ENCODE data around the gene NLGN2.

NLGN2 gene

DNA sequence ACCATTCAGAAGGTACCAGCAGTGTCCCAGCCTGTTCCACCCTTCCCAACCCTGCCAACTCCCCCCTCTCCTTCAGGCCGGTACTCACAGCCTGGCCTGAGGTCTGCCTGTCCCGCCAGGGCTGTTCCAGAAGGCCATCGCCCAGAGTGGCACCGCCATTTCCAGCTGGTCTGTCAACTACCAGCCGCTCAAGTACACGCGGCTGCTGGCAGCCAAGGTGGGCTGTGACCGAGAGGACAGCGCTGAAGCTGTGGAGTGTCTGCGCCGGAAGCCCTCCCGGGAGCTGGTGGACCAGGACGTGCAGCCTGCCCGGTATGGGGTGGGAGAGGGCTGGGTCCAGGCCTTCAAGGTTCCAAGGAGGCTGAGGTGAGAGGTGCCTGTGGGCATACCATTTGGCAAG, 7.2 kb downstream of the NLGN2 start:
- DNase-seq (ENCODE audit: low spot score) = no peak

DNA sequence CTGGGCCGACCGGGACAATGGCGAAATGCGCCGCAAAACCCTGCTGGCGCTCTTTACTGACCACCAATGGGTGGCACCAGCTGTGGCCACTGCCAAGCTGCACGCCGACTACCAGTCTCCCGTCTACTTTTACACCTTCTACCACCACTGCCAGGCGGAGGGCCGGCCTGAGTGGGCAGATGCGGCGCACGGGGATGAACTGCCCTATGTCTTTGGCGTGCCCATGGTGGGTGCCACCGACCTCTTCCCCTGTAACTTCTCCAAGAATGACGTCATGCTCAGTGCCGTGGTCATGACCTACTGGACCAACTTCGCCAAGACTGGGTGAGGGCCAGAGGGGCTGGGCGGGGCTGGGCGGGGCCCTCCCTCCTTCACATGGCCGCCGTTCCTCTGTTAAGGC, 8.1 kb downstream of the NLGN2 start:
- no peak for DNase-seq (ENCODE audit: low spot score)

DNA sequence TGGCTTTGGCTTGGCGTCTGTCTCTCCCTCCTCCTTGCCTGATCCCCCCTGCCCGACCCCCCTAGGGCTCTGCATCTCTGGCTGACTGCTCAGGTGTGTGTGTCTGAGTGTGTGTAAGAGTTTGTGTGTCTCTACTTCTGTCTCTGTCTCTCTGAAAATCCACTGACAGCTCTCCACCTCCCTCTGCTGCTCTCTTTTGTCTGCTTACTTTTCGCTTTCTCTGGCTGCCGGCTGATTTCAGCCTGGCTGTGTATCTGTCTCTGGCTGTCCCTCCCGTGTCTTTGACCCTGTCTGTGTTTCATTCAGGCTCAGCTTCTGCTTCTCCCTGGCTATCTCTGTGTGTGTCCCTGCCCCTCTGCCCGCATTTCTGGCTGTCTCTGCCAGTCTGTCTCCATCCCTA, 8.7 kb downstream of the NLGN2 start:
- no peak for DNase-seq (ENCODE audit: low spot score)

DNA sequence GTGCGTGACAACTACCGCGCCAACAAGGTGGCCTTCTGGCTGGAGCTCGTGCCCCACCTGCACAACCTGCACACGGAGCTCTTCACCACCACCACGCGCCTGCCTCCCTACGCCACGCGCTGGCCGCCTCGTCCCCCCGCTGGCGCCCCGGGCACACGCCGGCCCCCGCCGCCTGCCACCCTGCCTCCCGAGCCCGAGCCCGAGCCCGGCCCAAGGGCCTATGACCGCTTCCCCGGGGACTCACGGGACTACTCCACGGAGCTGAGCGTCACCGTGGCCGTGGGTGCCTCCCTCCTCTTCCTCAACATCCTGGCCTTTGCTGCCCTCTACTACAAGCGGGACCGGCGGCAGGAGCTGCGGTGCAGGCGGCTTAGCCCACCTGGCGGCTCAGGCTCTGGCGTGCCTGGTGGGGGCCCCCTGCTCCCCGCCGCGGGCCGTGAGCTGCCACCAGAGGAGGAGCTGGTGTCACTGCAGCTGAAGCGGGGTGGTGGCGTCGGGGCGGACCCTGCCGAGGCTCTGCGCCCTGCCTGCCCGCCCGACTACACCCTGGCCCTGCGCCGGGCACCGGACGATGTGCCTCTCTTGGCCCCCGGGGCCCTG, 9.5 kb downstream of the NLGN2 start:
- no peak for DNase-seq (ENCODE audit: low spot score)

- no peak for DNase-seq (ENCODE audit: low spot score)
Observed at GRCh38 chr17:7418472-7419152, 11.0 kb downstream of the NLGN2 start.

DNA sequence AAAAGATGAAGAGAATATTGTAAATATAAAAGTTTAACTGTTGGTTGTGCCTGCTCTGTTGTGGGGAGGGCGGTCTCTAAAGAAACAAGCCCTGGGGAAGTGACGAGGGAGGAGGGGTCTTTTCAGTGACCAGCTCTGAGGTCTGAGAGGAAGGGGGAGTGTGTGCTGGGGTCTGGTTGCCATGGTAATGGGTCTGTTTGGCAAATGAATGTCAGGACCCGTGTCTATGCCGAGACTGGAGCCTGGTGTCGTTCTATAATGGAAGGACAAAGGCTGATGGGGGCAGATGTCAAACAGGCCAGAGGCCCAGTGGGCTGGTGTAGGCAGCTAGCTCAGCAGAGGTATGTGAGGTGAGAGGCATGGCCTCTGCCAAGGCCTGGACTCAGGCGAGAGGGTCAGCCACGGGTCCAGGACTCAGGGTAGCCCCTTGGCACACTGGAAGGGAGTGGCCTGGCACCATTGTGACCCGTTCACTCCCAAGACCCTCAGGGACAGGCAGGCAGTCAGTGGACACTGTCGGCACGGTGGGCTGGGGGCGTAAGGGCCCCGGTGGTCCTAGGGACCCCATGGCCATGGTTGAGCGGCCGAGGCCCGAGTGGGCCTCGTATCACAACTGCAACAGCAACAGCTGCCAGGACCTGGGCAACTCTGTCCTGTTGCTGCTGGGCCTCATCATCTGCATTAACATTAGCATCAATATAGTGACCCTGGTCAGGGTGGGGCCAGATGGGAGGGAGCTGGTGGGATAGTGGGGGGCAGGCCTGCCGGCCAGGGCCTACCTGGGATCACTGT, 12.4 kb downstream of the NLGN2 start, which contains the start of gene SPEM1:
Gene SPEM1, plus strand, starts transcription at position 506 of the 792 bp plus-strand sequence. Its CDS starts 61 bp downstream, at position 567.
- DNase-seq (ENCODE audit: low spot score) = no peak

GRCh38 chr17:7421186-7421585, 13.5 kb downstream of the NLGN2 start:
- no peak for DNase-seq (ENCODE audit: low spot score)

DNA sequence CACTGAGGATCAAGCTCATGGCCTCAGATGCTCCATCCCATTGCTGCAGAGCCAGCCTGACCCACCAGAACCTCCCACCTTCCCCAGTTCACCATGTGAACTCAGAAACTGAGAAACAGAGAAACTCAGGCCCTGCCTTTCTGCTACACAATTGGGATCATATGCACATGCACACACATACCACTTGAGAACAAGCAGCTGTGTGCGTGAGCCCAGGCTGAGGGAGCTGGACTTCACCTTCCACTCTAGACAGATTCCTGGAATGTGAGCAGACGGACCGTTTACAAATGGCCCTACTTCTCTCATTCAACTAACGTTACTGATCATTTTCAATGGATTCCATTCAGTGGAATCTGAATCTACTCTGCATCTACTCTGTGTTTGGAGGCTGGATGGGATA, 16.0 kb downstream of the NLGN2 start:
- DNase-seq (ENCODE audit: low spot score) = no peak

- DNase-seq (ENCODE audit: low spot score) = no peak
Observed at GRCh38 chr17:7425316-7425715, 17.7 kb downstream of the NLGN2 start, which contains the start of gene SPEM2. TSS of gene SPEM2 (plus strand) at chr17:7425616. CDS start at chr17:7425689, 73 bp downstream.

DNA sequence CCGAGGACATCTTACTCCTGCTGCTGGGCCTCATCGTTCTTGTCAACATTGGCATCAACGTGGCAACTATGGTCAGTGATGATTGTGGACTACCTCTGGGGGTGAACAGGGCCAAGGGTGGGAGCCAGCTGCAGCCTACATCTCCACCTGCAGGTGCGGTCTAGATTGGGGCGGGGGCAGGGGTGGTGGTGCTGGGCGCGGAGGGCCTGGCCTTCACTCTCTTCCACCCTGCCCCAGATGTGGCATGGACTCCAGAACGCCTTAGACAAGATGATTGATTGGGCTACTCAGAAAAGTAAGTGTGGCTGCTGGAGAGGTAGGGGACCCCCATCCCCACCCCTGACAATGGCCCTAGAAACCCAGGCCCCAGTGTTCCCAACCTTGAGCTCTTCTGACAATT, 18.1 kb downstream of the NLGN2 start:
- no peak for DNase-seq (ENCODE audit: low spot score)

DNA sequence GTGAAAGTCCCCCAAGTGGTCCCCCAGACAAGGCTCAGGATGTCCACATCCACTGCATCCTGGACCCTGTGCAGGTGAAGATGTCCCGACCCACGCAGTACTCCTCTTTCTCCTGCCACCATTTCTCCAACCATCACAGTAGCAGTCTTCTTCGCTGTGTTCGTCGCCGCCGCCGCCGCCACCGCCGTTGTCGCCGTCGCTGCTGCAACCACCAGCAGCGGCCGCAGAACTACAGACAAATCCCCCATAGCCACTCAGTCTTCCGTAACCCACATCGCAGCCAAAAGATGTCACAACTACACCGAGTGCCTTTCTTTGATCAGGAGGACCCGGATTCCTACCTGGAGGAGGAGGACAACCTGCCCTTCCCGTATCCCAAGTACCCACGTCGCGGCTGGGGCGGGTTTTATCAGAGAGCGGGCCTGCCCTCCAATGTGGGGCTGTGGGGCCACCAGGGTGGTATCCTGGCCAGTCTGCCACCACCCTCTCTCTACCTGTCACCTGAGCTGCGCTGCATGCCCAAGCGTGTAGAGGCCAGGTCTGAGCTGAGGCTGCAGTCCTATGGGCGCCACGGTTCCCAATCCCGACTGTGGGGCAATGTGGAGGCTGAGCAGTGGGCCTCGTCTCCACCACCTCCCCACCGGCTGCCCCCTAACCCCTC, 18.7 kb downstream of the NLGN2 start:
- no peak for DNase-seq (ENCODE audit: low spot score)

DNA sequence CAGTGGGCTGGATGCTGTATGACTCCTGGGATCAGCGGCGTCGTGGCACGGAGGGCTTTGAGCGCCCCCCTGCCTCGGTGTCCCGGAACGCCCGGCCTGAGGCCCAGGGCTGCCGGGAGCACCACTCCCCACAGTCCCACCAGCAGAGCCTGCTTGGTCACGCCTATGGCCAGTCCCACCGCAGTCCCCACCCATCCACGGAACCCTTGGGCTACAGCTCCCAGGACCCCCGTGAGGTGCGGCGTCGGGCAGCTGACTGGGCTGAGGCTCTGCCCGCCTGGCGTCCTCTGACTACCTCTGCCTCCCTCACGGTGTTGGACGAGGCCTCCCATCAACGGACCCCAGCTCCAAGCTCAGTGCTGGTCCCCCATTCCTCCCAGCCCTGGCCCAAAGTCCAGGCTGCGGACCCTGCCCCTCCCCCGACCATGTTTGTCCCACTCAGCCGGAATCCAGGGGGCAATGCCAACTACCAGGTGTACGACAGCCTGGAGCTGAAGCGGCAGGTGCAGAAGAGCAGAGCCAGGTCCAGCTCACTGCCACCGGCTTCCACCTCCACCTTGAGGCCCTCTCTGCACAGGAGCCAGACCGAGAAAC, 19.3 kb downstream of the NLGN2 start:
- no peak for DNase-seq (ENCODE audit: low spot score)

DNA sequence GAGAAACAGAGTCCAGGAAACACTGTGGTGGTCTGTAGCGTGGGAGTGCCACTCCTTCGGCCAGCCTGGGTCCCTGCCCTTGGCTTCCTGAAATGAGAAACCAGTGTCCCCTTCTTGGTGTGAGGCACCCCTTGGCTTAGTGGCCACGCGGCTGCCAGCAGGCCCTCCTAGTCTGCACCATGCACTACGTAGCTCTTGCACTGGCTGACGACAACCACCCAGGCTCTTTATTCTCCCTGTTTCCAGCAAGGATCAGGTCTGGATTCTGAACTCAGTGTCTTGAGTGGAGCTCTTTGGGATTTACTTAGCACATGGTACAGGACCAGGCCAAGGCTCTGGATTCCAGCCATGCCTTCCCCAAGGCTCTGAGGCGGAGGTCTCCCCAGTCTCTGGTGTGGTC, 19.9 kb downstream of the NLGN2 start:
- no peak for DNase-seq (ENCODE audit: low spot score)

DNA sequence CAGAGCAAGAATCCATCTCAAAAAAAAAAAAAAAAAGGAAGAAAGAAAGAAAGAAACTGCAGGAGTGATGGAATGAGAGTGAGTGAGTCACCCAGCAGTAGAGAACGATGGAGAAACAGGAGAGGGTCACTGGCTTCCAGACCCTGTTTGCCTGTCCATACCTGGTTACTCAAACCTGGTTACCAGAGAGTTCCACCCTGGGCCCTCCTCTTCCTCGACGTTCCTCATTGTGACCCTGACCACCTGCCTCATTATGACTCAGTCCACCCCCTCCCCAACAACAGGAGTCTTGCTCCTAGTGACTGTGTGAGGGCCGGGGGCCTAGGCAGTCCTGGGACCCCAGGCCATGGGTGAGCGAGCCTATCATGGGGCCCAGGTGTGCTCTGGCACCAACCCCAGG, 20.9 kb downstream of the NLGN2 start, which contains the start of gene SPEM3:
Gene SPEM3, plus strand, starts transcription at position 301 of the 400 bp plus-strand sequence. Its CDS starts 46 bp downstream, at position 347.
- no peak for DNase-seq (ENCODE audit: low spot score)

- DNase-seq (ENCODE audit: low spot score) = no peak
Observed at GRCh38 chr17:7429722-7430121, 22.1 kb downstream of the NLGN2 start.

- no peak for DNase-seq (ENCODE audit: low spot score)
Observed at GRCh38 chr17:7431231-7431630, 23.6 kb downstream of the NLGN2 start.

DNA sequence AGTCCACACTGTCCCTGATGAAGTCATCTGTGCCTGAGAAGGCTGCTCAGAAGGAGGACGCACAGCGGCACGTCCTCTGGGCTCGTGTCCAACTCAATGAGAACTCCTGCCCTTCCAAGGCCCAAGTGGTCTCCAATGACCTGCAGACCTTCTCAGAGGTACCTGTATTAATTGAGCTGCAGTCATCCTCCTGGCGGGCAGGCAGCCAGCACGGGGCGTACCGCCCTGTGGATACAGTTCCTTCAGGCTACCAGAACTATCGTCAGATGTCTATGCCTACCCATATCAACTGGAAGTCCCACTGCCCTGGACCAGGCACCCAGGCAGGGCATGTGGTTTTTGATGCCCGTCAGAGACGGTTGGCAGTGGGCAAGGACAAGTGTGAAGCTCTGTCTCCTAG, 24.7 kb downstream of the NLGN2 start:
- no peak for DNase-seq (ENCODE audit: low spot score)

GRCh38 chr17:7435676-7436555, 28.3 kb downstream of the NLGN2 start:
- DNase-seq (ENCODE audit: low spot score) = no peak

GRCh38 chr17:7436556-7437368, 29.1 kb downstream of the NLGN2 start:
- DNase-seq (ENCODE audit: low spot score) = peak; percentile 74

- no peak for DNase-seq (ENCODE audit: low spot score)
Observed at GRCh38 chr17:7437369-7437863, 29.8 kb downstream of the NLGN2 start.
